GM19351 (cell line): ENCODE data around the gene OSBPL7.

Source experiments
- ATAC-seq: cut with Tn5 transposase; IDR thresholded peaks from one replicate; pipeline ENCODE4 v1.9.1; 2021; ENCODE audit warnings: mild to moderate bottlenecking, moderate library complexity; ENCODE audit not compliant: unreplicated experiment

Gene OSBPL7

GRCh38 chr17:47807421-47807820 is 14.2 kb downstream of the OSBPL7 start:
- no peak for ATAC-seq

DNA sequence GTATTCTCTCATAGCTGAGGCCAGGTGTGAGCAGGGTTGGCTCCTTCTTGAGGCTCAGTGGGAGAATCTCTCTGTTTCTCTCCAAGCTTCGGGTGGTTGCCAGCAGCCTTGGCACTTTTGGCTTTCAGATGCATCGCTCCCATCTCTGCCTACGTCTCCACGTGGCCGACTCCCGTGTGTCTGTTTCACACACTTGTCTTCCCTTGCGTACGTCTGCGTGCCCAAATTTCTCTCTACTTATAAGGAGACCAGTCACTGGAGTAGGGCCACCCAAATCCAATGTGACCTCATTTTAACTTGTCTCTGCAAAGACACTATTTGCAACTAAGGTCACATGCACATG is 14.7 kb downstream of the OSBPL7 start:
- no peak for ATAC-seq

GRCh38 chr17:47806026-47806912 is 15.3 kb downstream of the OSBPL7 start:
- ATAC-seq: no peak

DNA sequence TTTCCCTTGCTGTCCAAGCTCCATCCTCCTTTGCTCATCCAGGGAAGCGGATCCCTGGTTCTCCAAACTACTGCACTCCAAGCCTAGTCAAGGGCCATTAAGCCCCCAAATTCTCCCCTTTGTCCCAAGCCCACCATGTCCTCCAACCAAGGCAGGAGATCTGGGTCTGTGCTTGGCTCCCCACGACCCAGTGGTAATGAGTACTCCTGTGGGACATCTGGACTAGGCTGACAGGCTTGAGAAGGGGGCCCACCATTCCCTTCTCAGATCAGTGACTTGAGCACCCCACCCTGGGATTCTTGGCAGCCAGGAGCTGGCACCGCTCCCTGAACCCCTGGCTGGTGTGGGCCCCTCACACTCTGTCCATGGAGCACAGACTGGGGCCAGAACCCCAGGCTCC is 17.1 kb downstream of the OSBPL7 start:
- ATAC-seq: no peak

GRCh38 chr17:47803751-47804150 is 17.8 kb downstream of the OSBPL7 start:
- no peak for ATAC-seq

DNA sequence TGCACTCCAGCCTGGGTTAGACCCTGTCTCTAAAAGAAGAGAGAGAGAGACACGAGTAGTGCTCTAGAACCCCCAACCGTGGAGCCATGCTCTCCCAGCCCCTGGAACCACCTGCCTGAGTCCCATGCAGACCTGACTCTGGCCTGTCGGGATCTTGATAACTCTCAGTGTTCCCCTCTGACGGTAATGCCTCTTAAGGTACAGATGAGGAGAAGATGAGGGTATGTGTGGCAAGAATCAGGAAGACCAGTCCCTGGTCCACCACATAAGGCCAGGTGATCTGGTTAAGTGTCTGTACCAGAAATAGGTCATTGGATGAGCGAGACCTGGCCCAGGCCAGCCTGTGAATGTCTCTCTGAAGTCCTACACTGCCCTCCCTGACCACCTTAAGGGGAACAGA is 18.4 kb downstream of the OSBPL7 start:
- ATAC-seq: no peak

DNA sequence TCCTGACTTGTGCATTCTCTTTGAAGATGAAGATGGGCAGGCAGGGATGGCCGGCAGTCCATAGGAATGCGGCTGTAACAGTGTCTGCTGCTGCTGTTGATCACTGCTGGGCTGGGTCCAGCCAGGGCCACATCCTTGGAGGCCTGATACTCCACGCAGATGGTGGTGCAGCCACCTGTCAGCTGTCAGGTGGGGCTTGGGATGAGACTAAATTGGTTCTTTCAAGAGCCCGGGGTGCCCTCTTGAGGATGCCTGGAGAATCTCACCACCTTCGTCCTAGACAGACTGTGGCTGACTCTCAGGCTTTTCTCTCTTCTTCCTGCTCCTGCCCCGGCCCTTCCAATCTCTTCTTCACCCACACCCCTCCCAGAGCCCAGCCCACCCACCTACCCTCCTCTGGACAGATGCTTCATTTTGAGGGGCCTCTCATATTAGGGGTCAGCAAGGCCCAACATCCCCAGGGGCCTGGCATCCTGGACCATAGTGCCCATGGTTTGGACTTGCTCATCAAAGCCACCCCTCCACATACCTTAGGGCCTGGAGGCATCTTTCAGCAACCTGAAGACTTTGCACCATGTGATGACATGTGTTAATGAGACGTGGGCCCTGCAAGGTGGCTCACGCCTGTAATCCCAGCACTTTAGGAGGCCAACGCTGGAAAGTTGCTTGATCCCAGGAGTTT is 19.1 kb downstream of the OSBPL7 start:
- no peak for ATAC-seq

DNA sequence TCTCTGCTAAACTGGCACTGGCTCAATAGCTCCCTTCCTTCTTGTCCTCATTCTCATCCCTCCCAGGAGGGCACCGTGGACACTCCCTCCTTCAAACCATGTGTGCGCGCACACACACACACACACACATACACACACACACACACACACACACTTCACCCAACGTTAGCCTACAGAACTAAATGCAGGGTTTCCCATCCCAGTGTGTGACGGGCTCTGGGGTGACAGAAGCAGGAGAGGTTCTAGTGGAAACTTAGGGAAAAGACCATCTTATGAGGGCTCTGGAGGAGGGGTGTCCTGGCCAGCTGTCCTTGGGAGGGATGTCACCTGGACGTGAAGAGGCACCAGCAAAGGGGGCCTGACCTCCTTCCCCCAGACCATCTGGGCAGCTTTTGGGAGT is 19.7 kb downstream of the OSBPL7 start:
- no peak for ATAC-seq

- no peak for ATAC-seq
Measured at GRCh38 chr17:47801176-47801765, 20.3 kb downstream of the OSBPL7 start.

DNA sequence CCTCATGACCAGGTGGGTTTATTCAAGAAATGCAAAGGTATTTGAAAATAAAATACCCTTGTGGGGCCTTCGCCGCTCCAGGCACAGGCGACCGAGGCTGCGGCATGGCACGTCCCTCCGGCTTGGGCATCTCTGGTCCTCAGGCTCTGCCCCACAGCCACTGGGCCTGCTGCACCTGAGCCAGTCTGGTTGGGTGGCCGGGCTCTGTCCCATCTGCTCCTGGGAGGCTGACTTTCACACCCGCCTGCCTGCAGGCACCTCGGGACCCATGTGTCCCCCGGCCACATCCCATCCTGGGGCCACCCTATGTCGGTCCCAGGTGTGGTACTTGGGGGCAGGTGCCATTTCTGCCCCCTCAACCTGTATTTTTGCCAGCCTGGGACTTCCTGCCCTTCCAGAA is 20.9 kb downstream of the OSBPL7 start:
- no peak for ATAC-seq

GRCh38 chr17:47797797-47798196 is 23.8 kb downstream of the OSBPL7 start:
- ATAC-seq: no peak

- ATAC-seq: no peak
Measured at GRCh38 chr17:47792979-47793378, 28.6 kb downstream of the OSBPL7 start.

DNA sequence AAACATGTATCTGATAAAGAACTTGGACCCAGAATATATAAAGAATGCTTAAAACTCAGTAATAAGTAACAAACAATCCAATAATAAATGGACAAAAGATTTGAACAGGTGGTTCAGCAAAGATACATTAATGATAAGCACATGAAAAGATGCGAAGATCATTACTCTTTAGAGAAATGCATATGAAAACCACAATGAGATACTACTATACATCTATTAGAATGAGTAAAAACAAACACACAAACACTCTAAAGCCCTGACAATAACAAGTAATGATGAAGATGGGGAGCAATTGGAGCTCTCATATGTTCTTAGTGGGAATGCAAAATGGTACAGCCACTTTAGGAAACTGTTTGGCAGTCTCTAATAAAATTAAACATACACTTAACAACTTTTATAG is 29.1 kb downstream of the OSBPL7 start:
- no peak for ATAC-seq

DNA sequence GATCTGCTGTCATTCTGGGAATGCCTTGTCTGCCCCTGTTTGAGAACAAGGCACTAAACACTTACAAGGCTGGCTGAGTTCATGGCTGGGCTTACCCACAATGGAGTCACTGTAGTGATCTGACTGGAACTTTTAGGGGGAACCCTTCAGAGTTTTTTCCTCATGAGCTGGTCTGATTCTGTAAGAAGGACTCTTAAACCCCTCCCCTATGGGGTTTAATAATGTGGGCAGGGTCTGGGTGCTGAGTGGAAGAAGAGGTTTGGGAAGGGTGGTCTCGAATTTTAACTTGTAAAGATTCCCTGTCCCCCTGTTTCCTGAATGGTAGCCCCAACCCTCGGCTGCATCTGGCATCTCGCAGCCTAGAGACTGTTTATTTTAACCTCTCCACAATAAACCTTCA is 30.6 kb downstream of the OSBPL7 start:
- no peak for ATAC-seq

DNA sequence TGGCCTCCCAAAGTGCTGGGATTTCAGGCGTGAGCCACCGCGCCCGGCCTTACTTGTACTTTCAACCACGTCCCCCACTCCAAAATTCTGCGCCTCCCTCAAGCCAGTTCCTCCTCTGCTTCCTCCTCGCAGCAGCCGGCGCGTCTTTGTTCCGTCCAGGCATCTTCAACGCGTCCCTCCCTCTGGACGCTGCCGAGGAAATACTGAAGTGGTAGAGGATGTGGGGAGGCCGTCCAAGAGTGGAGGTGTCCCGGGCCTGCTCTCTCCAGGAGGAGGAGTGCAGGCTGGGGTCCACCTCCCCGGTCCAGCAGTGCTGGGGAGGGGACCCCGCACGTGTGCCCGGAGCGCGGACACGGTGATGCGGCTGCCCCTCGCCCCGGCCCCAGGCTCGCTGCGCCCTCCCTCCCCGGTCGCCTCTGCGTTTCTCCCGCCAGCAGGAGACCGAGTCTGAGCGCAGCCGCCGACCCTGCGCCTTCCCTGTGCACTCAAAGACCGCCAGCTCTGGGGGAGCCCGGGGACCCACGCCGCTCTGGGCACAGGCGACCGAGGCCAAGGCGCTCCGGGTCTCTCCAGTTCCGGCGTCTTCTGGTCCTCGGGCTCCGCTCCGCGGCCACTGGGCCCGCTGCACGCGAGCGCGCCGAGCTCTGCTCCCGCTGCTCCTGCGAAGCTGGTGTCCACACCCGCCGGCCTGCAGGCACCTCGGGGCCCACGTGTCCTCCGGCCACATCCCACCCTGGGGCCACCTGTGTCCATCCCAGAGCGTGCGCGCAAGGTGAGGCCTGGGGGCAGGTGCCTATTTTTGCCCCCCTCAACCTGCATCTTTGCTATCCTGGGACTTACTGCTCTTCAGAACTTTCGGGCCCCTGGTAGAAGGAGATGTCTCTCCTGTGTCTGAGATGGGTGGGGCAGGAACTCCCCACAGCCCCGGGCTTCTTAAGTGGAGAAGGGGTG is 31.7 kb downstream of the OSBPL7 start:
- ATAC-seq: no peak

DNA sequence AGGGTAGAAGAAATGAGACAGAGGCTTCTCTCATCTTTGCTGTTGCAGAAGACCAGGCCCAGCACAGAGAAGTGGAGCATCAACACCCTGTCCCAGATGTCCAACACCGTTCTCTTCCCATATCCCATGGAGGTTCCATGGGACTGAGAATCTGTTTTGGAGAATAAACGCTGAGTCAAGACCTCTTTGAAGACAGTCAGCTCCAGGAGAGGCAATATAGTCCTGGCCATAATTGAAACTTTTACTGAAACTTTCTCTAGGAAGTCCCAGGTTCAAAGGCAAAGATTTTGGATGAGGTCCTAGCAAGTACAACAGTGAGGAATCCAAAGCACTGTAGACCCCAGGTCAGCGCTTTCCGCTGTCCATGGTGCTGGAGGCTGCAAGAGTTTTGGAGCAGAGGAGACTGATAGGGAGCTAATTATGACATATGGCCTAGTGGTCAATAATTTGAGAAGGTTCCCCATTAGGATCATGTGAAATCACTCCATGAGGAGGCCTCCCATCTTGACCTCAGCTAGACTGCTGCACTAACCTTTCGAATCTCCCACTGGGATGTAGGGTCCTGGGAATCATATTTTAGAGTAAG is 36.0 kb downstream of the OSBPL7 start:
- ATAC-seq: no peak

- no peak for ATAC-seq
Measured at GRCh38 chr17:47781397-47781796, 40.2 kb downstream of the OSBPL7 start.

- ATAC-seq: no peak
Measured at GRCh38 chr17:47778184-47778635, 43.4 kb downstream of the OSBPL7 start.

DNA sequence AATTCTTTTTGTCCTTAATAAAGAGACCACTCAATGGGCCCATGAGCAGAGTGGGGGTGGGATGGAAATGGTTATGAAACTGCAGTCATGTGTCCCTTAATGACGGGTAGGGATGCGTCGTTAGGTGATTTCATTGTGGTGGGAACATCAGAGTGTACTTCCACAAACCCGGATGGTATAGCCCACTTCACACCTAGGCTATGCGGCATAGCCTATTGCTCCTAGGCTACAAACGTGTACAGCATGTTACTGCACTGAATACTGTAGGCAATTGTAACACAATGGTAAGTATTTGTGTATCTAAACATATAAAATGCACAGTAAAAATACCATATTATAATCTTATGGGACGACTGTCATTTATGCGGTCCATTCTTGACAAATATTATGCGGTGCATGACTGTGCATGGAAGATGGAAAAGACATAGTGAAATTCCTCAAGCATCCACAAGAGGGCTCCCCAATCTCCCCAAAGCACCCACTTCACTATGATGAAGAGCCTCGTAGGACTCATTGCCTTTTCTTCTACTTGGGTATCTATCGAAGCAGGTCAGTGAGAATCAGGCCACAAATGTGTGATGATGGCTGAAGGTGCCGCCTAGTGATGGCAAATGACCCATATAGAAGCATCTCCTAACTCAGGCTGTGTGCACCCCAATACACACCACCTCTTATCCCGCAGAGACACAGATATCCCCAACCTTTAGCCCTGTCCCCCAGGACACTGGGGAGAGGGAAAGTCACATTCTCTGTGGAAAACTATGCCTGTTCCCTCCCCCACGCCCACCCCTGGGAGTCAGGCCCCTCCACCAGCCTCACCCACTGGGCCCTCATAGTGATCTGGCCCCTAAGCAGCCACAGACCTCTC is 45.0 kb downstream of the OSBPL7 start:
- no peak for ATAC-seq
